K562 (cell line): ENCODE results near the gene STUB1. TPM values are rescaled to one million over a fixed set of nuclear protein-coding genes. Genes with fewer than 3 reads are reported as not detected.
A peak's percentile ranks its signal among the peaks of the same experiment; 100 is the strongest.

Source experiments
- ATAC-seq: fragments of 200-7000 bp; cut with Tn5 transposase; 3 replicates; pipeline ENCODE4 v1.9.1; 2020; ENCODE audit warnings: moderate library complexity
- BruUV-seq: library from RNA; stranded (reverse); fragments of 400-500 nt; replicated peaks from 2 replicates; lab custom pipeline; 2021; lab: Mats Ljungman, UMichigan
- CTCF ChIA-PET: fragments of 300-600 bp; formaldehyde crosslinking; extraction: SDS; loops from one replicate; lab custom pipeline; 2021; ENCODE audit warnings: low intra/inter-chr PET ratio; lab: Yijun Ruan, JAX
- POLR2A ChIA-PET: fragments of 300-600, 350-650 bp; sonication (Branson Sonifier 250); formaldehyde crosslinking; extraction: SDS; loops from one replicate; lab custom pipeline; 2021; ENCODE audit warnings: antibody characterized with exemption, inconsistent platforms; lab: Yijun Ruan, JAX
- DNase-seq, 4 experiments: peaks; one replicate each; pipeline versions ENCODE4 v3.0.0 to v3.0.0-alpha.2; 2011 to 2018; ENCODE audit warnings: low spot score in 3 of 4, mixed read lengths in 3 of 4; ENCODE audit errors: extremely low read depth in 1 of 4
- FAIRE-seq: peaks from 2 replicates; lab custom pipeline; 2011; peaks lifted over from hg19 to GRCh38; lab: Jason Lieb, UNC
- H2AFZ ChIP-seq: 2 replicates; pipeline ENCODE4 v1.6.0; 2011; ENCODE audit warnings: low read depth, low read length, control low read depth, inconsistent platforms
- H3K27ac ChIP-seq: fragments of 200-600 bp; 3 replicates; pipeline ENCODE4 v1.8.0; 2011; ENCODE audit warnings: low read depth, mild to moderate bottlenecking, control low read depth, inconsistent platforms, low read length, moderate library complexity, mixed read lengths; ENCODE audit errors: extremely low read depth
- H3K27me3 ChIP-seq, 2 experiments: fragments of 300-600 bp in 1 of 2; 2 replicates in 1 of 2; 3 replicates in 1 of 2; pipeline versions ENCODE4 v1.6.0 to v1.8.0; 2011; ENCODE audit warnings: inconsistent platforms in 2 of 2, low read length in 2 of 2, mild to moderate bottlenecking in 1 of 2, mixed read lengths in 1 of 2, moderate library complexity in 1 of 2; ENCODE audit not compliant: control insufficient read depth in 2 of 2, insufficient read depth in 2 of 2
- H3K36me3 ChIP-seq: fragments of 300-600 bp; 3 replicates; pipeline ENCODE4 v1.8.0; 2011; ENCODE audit warnings: mild to moderate bottlenecking, low read length, inconsistent platforms; ENCODE audit not compliant: control insufficient read depth, insufficient read depth
- H3K4me1 ChIP-seq, 2 experiments: fragments of 200-600 bp in 1 of 2; replicated peaks in 1 of 2; 2 replicates in 1 of 2; 3 replicates in 1 of 2; pipeline versions ENCODE4 v1.5.1 to v1.8.0; 2011; ENCODE audit warnings: inconsistent platforms in 2 of 2, low read length in 2 of 2, mild to moderate bottlenecking in 1 of 2, mixed read lengths in 1 of 2, moderate library complexity in 1 of 2; ENCODE audit not compliant: control insufficient read depth in 2 of 2, insufficient read depth in 2 of 2
- H3K4me2 ChIP-seq: 2 replicates; pipeline ENCODE4 v1.6.1; 2011; ENCODE audit warnings: low read length, control low read depth, inconsistent platforms, mixed read lengths; ENCODE audit not compliant: insufficient read depth
- H3K4me3 ChIP-seq: fragments of 200-600 bp; sonication (generic), shearing (Covaris generic); 2 replicates; pipeline ENCODE4 v1.5.1; 2016; ENCODE audit warnings: control low read depth, inconsistent platforms
- H3K79me2 ChIP-seq: fragments of 200-600 bp; 3 replicates; pipeline ENCODE4 v1.8.0; 2011; ENCODE audit warnings: low read length, inconsistent platforms; ENCODE audit not compliant: control insufficient read depth, insufficient read depth
- H3K9ac ChIP-seq, 2 experiments: 2 replicates each; pipeline versions ENCODE4 v1.6.0 to v1.6.1; 2011; ENCODE audit warnings: low read depth in 2 of 2, low read length in 2 of 2, control low read depth in 1 of 2, inconsistent platforms in 1 of 2, mild to moderate bottlenecking in 1 of 2, mixed read lengths in 1 of 2; ENCODE audit not compliant: insufficient read depth in 1 of 2
- H3K9me1 ChIP-seq: one replicate; pipeline ENCODE4 v1.6.0; 2011; ENCODE audit warnings: inconsistent platforms, mild to moderate bottlenecking, low read length, moderate library complexity; ENCODE audit not compliant: control insufficient read depth, insufficient read depth
- H3K9me3 ChIP-seq: replicated peaks from 2 replicates; pipeline ENCODE4 v1.5.1; 2011; ENCODE audit warnings: low read depth, low read length, inconsistent platforms; ENCODE audit not compliant: control insufficient read depth, insufficient read depth
- H4K20me1 ChIP-seq: replicated peaks from 2 replicates; pipeline ENCODE4 v1.6.1; 2011; ENCODE audit warnings: low read length, inconsistent platforms, mixed read lengths; ENCODE audit not compliant: control insufficient read depth, insufficient read depth
- CBX1 ChIP-seq: sonication (generic); IDR thresholded peaks from 2 replicates; pipeline ENCODE4 v1.6.1; 2016; ENCODE audit warnings: antibody characterized with exemption, low read depth, mild to moderate bottlenecking
- NR0B1 ChIP-seq: fragments of 450-650 bp; IDR thresholded peaks from one replicate; pipeline ENCODE4 v1.6.1; 2018; ENCODE audit warnings: mild to moderate bottlenecking, moderate library complexity; ENCODE audit not compliant: partially characterized antibody
- PHF8 ChIP-seq: fragments of 200-600 bp; sonication (generic); IDR thresholded peaks from 2 replicates; pipeline ENCODE4 v1.6.1; 2012; ENCODE audit warnings: mixed run types, mild to moderate bottlenecking, inconsistent platforms, low read length, moderate library complexity, borderline replicate concordance
- RB1 ChIP-seq: fragments of 450-650 bp; IDR thresholded peaks from 2 replicates; pipeline ENCODE4 v1.6.1; 2017; ENCODE audit warnings: low read depth, mild to moderate bottlenecking
- SMARCE1 ChIP-seq: fragments of 450-650 bp; IDR thresholded peaks from 2 replicates; pipeline ENCODE4 v1.7.1; 2016; ENCODE audit warnings: mild to moderate bottlenecking
- THAP12 ChIP-seq: fragments of 250-450 bp; sonication (Bioruptor Pico); IDR thresholded peaks from 2 replicates; pipeline ENCODE4 v1.9.0; 2021; ENCODE audit warnings: mild to moderate bottlenecking, inconsistent platforms
- ZNF407 ChIP-seq: fragments of 450-650 bp; IDR thresholded peaks from 2 replicates; pipeline ENCODE4 v1.6.1; 2016; ENCODE audit warnings: low read depth
- WGBS: fragments of 100-300 bp; shearing (Covaris generic); methylation state at CpG from one replicate; pipeline ENCODE4 v1.1.6; 2016; ENCODE audit warnings: low coverage, mixed read lengths; ENCODE audit not compliant: insufficient coverage; ENCODE audit errors: missing lambda C conversion rate; 5-methylcytosine and 5-hydroxymethylcytosine counted together
- in situ Hi-C: fragments of 300-500 bp; cut with MboI; formaldehyde crosslinking; loops from 4 replicates; pipeline ENCODE4 v1.15.0; 2018; ENCODE audit warnings: inconsistent platforms, mixed read lengths
- intact Hi-C: fragments of 100-400 bp; cut with micrococcal nuclease; formaldehyde crosslinking; loops from 2 replicates; pipeline ENCODE4 v1.14.2; 2022
- polyA plus RNA-seq, 8 experiments: library from polyadenylated mRNA; depleted of rRNA in 4 of 8; stranded (reverse) in 5 of 8; unstranded in 3 of 8; fragments of >200 nt; fragmentation: Nextera tagmentation in 2 of 8; fragmentation: Illumina TruSeq in 1 of 8; extraction: Ambion mirVana in 2 of 8; extraction: Trizol in 1 of 8; gene quantifications; 2 replicates each; pipeline versions ENCODE4 v1.2.1 to v1.2.3, GENCODE V29; 2011 to 2014; ENCODE audit warnings: inconsistent platforms in 1 of 8, missing spikeins in 1 of 8
- total RNA-seq, 7 experiments: library from RNA; depleted of rRNA in 6 of 7; stranded (reverse); fragments of >200 nt in 6 of 7; fragmentation: Illumina TruSeq in 2 of 7; extraction: Trizol in 2 of 7; gene quantifications; 2 replicates each; pipeline versions ENCODE4 v1.2.1 to v1.2.3, GENCODE V29; 2011 to 2021; ENCODE audit warnings: low replicate concordance in 1 of 7

Gene STUB1
- total and polyA plus RNA-seq, 9 of the 15 experiments (the other 6 are each of a cell fraction or from before 2014, with no cell fraction given) = 10.6 to 251 (median 152) TPM

GRCh38 chr16:634996-635395 is 45.2 kb upstream of the STUB1 start (continued):
- TF ChIP-seq NR0B1 (no peak), CBX1 (no peak)

- in situ Hi-C loops (no loop called here), intact Hi-C loops (loop anchor here (2.0 to 5.0 kb wide), 2 partner anchors 13 to 42 kb away; partner anchors contain the start of gene RHBDL1)
- Histone ChIP-seq H3K27me3 (no peaks in the 10 kb centered on the region), H3K79me2 (peaks cover 22% of the 10 kb centered on the region), H3K9ac (peak overlapping the region; percentile 87 to 99), H2AFZ (peak overlapping the region; percentile 97), H3K36me3 (peaks cover 25% of the 10 kb centered on the region; the same call in 1 of the 3 replicates), H3K4me3 (peak overlapping the region; percentile 87), H3K4me1 (peaks cover 21 to 83% of the 10 kb centered on the region in 2 experiments), H3K27ac (peak overlapping the region; percentile 93), H3K9me1 (no peaks in the 10 kb centered on the region), H4K20me1 (no peaks in the 10 kb centered on the region), H3K4me2 (peak overlapping the region; percentile 92), H3K9me3 (no peaks in the 10 kb centered on the region)
- 1% methylated on average over 42 of the region's 55 CpGs for WGBS
- FAIRE-seq = no peak
- no TSS peak for BruUV-seq
- peak; percentile 2; the same call in 2 of the 3 replicates for ATAC-seq
- DNase-seq = peak in 2 of 4 experiments; percentile 41 to 42
- CTCF ChIA-PET = interaction anchor here (1.8 kb wide), 1 partner anchor 32 kb away, joined by 7 read pairs; the partner anchor contains the start of gene RHOT2
- POLR2A ChIA-PET = interaction anchor here (0.6 to 2.2 kb wide), 13 partner anchors 11 to 1043 kb away, joined by 3 to 8 read pairs (median 4); partner anchors contain the start of genes NHLRC4 and RHOT2
- TF ChIP-seq THAP12 (CRISPR knock-in tag) = peak; percentile 42; the same call in 1 of the 2 replicates
- TF ChIP-seq RB1 = no peak; the same call in 1 of the 2 replicates
- no peak for TF ChIP-seq ZNF407
- TF ChIP-seq PHF8 = peak; percentile 88; the same call in 1 of the 2 replicates
- TF ChIP-seq SMARCE1 = no peak
Measured at GRCh38 chr16:635573-636205, 44.5 kb upstream of the STUB1 start.
